K562 (cell line): ENCODE data around the gene ANKRD7. TPM values are rescaled to one million over a fixed set of nuclear protein-coding genes. Genes with fewer than 3 reads are reported as not detected.

Experiments
- BRF1 ChIP-seq: IDR thresholded peaks from 3 replicates; pipeline ENCODE4 v1.6.1; 2011; ENCODE audit warnings: borderline replicate concordance, mild to moderate bottlenecking; ENCODE audit not compliant: insufficient read length; ENCODE audit errors: extremely low read depth
- BRF2 ChIP-seq: IDR thresholded peaks from 3 replicates; pipeline ENCODE4 v1.6.1; 2011; ENCODE audit warnings: borderline replicate concordance, mild to moderate bottlenecking; ENCODE audit not compliant: insufficient read length, insufficient read depth
- CREB1 ChIP-seq, 2 experiments: sonication (generic) in 1 of 2; formaldehyde crosslinking in 1 of 2; IDR thresholded peaks; 2 replicates each; pipeline versions ENCODE4 v1.6.1 to v1.8.0; 2012 to 2022; ENCODE audit warnings: inconsistent platforms in 1 of 2, mild to moderate bottlenecking in 1 of 2, missing genetic modification reagents in 1 of 2, moderate library complexity in 1 of 2
- EP400 ChIP-seq: fragments of 450-650 bp; IDR thresholded peaks from 2 replicates; pipeline ENCODE4 v1.6.1; 2017; ENCODE audit warnings: antibody characterized with exemption, mild to moderate bottlenecking, moderate library complexity
- HBP1 ChIP-seq: fragments of 450-650 bp; formaldehyde crosslinking; IDR thresholded peaks from 2 replicates; pipeline ENCODE4 v1.4.0; 2022; ENCODE audit warnings: missing genetic modification characterization
- IRF2 ChIP-seq: sonication (generic); formaldehyde crosslinking; IDR thresholded peaks from 2 replicates; pipeline ENCODE4 v1.8.1; 2022; ENCODE audit warnings: mild to moderate bottlenecking, missing genetic modification reagents
- IRF9 ChIP-seq: fragments of 450-650 bp; IDR thresholded peaks from 2 replicates; pipeline ENCODE4 v1.6.1; 2016; ENCODE audit warnings: missing biosample characterization, missing genetic modification characterization
- JUND ChIP-seq, 2 experiments: IDR thresholded peaks; 2 replicates in 1 of 2; 3 replicates in 1 of 2; pipeline ENCODE4 v1.6.1; 2011; ENCODE audit warnings: borderline replicate concordance in 2 of 2, low read depth in 2 of 2, low read length in 2 of 2, improper control_type of control experiment in 1 of 2, missing biosample characterization in 1 of 2, missing genetic modification characterization in 1 of 2, missing genetic modification reagents in 1 of 2
- MBD2 ChIP-seq: sonication (generic); IDR thresholded peaks from 2 replicates; pipeline ENCODE4 v1.6.1; 2016; ENCODE audit warnings: low read depth, borderline replicate concordance
- NFE2 ChIP-seq: IDR thresholded peaks from 2 replicates; pipeline ENCODE4 v1.6.1; 2014; ENCODE audit warnings: antibody characterized with exemption, low read depth
- POLR2H ChIP-seq: IDR thresholded peaks from 2 replicates; pipeline ENCODE4 v1.6.1; 2016; ENCODE audit warnings: missing genetic modification characterization, low read depth, mild to moderate bottlenecking, control low read depth, missing compliant biosample characterization, moderate library complexity
- SIN3B ChIP-seq: fragments of 450-650 bp; IDR thresholded peaks from 2 replicates; pipeline ENCODE4 v1.6.1; 2017; ENCODE audit warnings: low read depth, mild to moderate bottlenecking, moderate library complexity
- SNRNP70 ChIP-seq: fragments of 200-400 bp; formaldehyde crosslinking; optimal IDR thresholded peaks from 2 replicates; pipeline ENCODE3; 2017; ENCODE audit warnings: low read depth, low read length
- TAL1 ChIP-seq: fragments of 450-650 bp; IDR thresholded peaks from 2 replicates; pipeline ENCODE4 v1.6.1; 2016; ENCODE audit warnings: mild to moderate bottlenecking
- TEAD4 ChIP-seq, 2 experiments: sonication (generic) in 1 of 2; formaldehyde crosslinking in 1 of 2; IDR thresholded peaks; 2 replicates each; pipeline versions ENCODE4 v1.6.1 to v1.8.0; 2012 to 2022; ENCODE audit warnings: borderline replicate concordance in 1 of 2, inconsistent platforms in 1 of 2, low read length in 1 of 2, mild to moderate bottlenecking in 1 of 2, missing genetic modification reagents in 1 of 2
- polyA plus RNA-seq, 8 experiments: library from polyadenylated mRNA; depleted of rRNA in 4 of 8; stranded (reverse) in 5 of 8; unstranded in 3 of 8; fragments of >200 nt; fragmentation: Nextera tagmentation in 2 of 8; fragmentation: Illumina TruSeq in 1 of 8; extraction: Ambion mirVana in 2 of 8; extraction: Trizol in 1 of 8; gene quantifications; 2 replicates each; pipeline versions ENCODE4 v1.2.1 to v1.2.3, GENCODE V29; 2011 to 2014; ENCODE audit warnings: inconsistent platforms in 1 of 8, missing spikeins in 1 of 8
- total RNA-seq, 7 experiments: library from RNA; depleted of rRNA in 6 of 7; stranded (reverse); fragments of >200 nt in 6 of 7; fragmentation: Illumina TruSeq in 2 of 7; extraction: Trizol in 2 of 7; gene quantifications; 2 replicates each; pipeline versions ENCODE4 v1.2.1 to v1.2.3, GENCODE V29; 2011 to 2021; ENCODE audit warnings: low replicate concordance in 1 of 7
- TF ChIP-seq, protein P1 (sequence below), 2 experiments: fragments of 200-800 bp in 1 of 2; sonication (Bioruptor generic) in 1 of 2; sonication (generic) in 1 of 2; formaldehyde crosslinking in 1 of 2; IDR thresholded peaks in 1 of 2; conservative IDR thresholded peaks in 1 of 2; 2 replicates each; pipeline versions ENCODE4 v1.5.0 to v1.6.1; 2016 to 2020; ENCODE audit warnings: missing compliant biosample characterization in 1 of 2, missing genetic modification characterization in 1 of 2, missing genetic modification reagents in 1 of 2
- TF ChIP-seq, protein P2 (sequence below): sonication (generic); formaldehyde crosslinking; IDR thresholded peaks from 2 replicates; pipeline ENCODE4 v1.8.0; 2022; ENCODE audit warnings: mild to moderate bottlenecking, missing genetic modification reagents, borderline replicate concordance
- TF ChIP-seq, protein P3 (sequence below): fragments of 250-450 bp; sonication (Bioruptor Pico); IDR thresholded peaks from 2 replicates; pipeline ENCODE4 v1.8.0; 2021; ENCODE audit warnings: moderate library complexity, mild to moderate bottlenecking, inconsistent platforms

Gene ANKRD7
- total and polyA plus RNA-seq, 9 of the 15 experiments (the other 6 are each of a cell fraction or from before 2014, with no cell fraction given), result 0.33 TPM; not detected in 8

- TF ChIP-seq, protein P1, sequence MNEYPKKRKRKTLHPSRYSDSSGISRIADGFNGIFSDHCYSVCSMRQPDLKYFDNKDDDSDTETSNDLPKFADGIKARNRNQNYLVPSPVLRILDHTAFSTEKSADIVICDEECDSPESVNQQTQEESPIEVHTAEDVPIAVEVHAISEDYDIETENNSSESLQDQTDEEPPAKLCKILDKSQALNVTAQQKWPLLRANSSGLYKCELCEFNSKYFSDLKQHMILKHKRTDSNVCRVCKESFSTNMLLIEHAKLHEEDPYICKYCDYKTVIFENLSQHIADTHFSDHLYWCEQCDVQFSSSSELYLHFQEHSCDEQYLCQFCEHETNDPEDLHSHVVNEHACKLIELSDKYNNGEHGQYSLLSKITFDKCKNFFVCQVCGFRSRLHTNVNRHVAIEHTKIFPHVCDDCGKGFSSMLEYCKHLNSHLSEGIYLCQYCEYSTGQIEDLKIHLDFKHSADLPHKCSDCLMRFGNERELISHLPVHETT (CRISPR knock-in tag; conservative IDR thresholded peaks at IDR 0.05 in 1 of 2, IDR thresholded peaks at IDR 0.05 in 1 of 2), result no peak
- TF ChIP-seq JUND (IDR thresholded peaks at IDR 0.05; ENCODE audit: borderline replicate concordance, low read depth, low read length), result peak; percentile 44; the same call in 1 of the 2 replicates
- no peak for TF ChIP-seq JUND (tag; IDR thresholded peaks at IDR 0.05; ENCODE audit: borderline replicate concordance, low read depth, low read length)
- peak; percentile 59 for TF ChIP-seq TEAD4 (IDR thresholded peaks at IDR 0.05; ENCODE audit: low read length)
- TF ChIP-seq TEAD4 (CRISPR knock-in tag; IDR thresholded peaks at IDR 0.05; ENCODE audit: borderline replicate concordance), result no peak
- no peak for TF ChIP-seq IRF9 (tag)
- no peak for TF ChIP-seq NFE2
- TF ChIP-seq TAL1, result peak; percentile 65
- TF ChIP-seq SIN3B, result no peak
- TF ChIP-seq MBD2, result no peak
- no peak for TF ChIP-seq HBP1 (CRISPR knock-in tag)
- TF ChIP-seq, protein P2, sequence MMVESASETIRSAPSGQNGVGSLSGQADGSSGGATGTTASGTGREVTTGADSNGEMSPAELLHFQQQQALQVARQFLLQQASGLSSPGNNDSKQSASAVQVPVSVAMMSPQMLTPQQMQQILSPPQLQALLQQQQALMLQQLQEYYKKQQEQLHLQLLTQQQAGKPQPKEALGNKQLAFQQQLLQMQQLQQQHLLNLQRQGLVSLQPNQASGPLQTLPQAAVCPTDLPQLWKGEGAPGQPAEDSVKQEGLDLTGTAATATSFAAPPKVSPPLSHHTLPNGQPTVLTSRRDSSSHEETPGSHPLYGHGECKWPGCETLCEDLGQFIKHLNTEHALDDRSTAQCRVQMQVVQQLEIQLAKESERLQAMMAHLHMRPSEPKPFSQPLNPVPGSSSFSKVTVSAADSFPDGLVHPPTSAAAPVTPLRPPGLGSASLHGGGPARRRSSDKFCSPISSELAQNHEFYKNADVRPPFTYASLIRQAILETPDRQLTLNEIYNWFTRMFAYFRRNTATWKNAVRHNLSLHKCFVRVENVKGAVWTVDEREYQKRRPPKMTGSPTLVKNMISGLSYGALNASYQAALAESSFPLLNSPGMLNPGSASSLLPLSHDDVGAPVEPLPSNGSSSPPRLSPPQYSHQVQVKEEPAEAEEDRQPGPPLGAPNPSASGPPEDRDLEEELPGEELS, result no peak
- peak; percentile 27; the same call in 1 of the 2 replicates for TF ChIP-seq EP400
- TF ChIP-seq IRF2, result no peak
- TF ChIP-seq, protein P3, sequence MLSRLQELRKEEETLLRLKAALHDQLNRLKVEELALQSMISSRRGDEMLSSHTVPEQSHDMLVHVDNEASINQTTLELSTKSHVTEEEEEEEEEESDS (CRISPR knock-in tag), result no peak
- no peak for TF ChIP-seq BRF1
- TF ChIP-seq BRF2, result no peak
- no peak for TF ChIP-seq CREB1 (IDR thresholded peaks at IDR 0.05)
- no peak for TF ChIP-seq CREB1 (CRISPR knock-in tag; IDR thresholded peaks at IDR 0.05)
- no peak for TF ChIP-seq SNRNP70
- peak; percentile 55 for TF ChIP-seq POLR2H (tag)
Measured at GRCh38 chr7:118218413-118219156, 5.9 kb upstream of the ANKRD7 start (continued).
